ENCODE measurements around the gene LGI1. TPM values are rescaled to one million over a fixed set of nuclear protein-coding genes. Genes with fewer than 3 reads are reported as not detected.

LGI1 gene
- total RNA-seq, 1 donor from 2014 or later, result not detected

- Mint-ChIP-seq H3K4me1 (ENCODE audit: low read depth) (no peaks in the 10 kb centered on the region), H3K9me3 (no peaks in the 10 kb centered on the region), H3K27ac (no peak overlapping the region), H3K27me3 (ENCODE audit: low read depth) (peaks cover 2% of the 10 kb centered on the region), H3K36me3 (ENCODE audit: low read depth) (no peaks in the 10 kb centered on the region), H3K4me3 (ENCODE audit: low read depth) (no peak overlapping the region)
- intact Hi-C loops (cut with micrococcal nuclease), result no loop called here
- no peak for DNase-seq (ENCODE audit: low spot score)
These were observed 87.4 kb downstream of the LGI1 start for GRCh38 chr10:93844979-93845626.

Other genes with a start within 250 kb of the LGI1 start
- gene FFAR4, start 191.3 kb upstream of the LGI1 start, total RNA-seq, result not detected in 2 replicates
- gene RBP4, start 156.7 kb upstream of the LGI1 start, total RNA-seq, result not detected in 2 replicates
- not detected in 2 replicates for gene PDE6C, start 145.4 kb upstream of the LGI1 start, total RNA-seq
- gene FRA10AC1, start 55.3 kb upstream of the LGI1 start, total RNA-seq, result 18.6 and 20.7 TPM in 2 replicates
- gene SLC35G1, start 136.0 kb downstream of the LGI1 start, total RNA-seq, result 5.9 and 6.0 TPM in 2 replicates
- gene PLCE1, start 236.0 kb downstream of the LGI1 start, total RNA-seq, result 0.02 TPM in 2 replicates